Caki2 (cell line): ENCODE measurements around the gene ETNK2. TPM values are rescaled to one million over a fixed set of nuclear protein-coding genes. Genes with fewer than 3 reads are reported as not detected.

Experiments used
- DNase-seq: peaks from one replicate; pipeline ENCODE4 v3.0.0-alpha.2; 2015; ENCODE audit warnings: low read depth
- in situ Hi-C: cut with HindIII; loops from 2 replicates; pipeline ENCODE4 v1.10.0; 2016; ENCODE audit warnings: low sequenced_read_pairs, low pct_unique_long_range_greater_than_20kb, mixed read lengths
- total RNA-seq: library from RNA; depleted of rRNA; stranded (reverse); fragments of >200 nt; shearing (Covaris generic); gene quantifications from 2 replicates; pipeline ENCODE4 v1.2.3, GENCODE V29; 2014; ENCODE audit warnings: low replicate concordance

ETNK2 gene
- total RNA-seq, 1 experiment from 2014 or later, result 5.6 TPM

DNA sequence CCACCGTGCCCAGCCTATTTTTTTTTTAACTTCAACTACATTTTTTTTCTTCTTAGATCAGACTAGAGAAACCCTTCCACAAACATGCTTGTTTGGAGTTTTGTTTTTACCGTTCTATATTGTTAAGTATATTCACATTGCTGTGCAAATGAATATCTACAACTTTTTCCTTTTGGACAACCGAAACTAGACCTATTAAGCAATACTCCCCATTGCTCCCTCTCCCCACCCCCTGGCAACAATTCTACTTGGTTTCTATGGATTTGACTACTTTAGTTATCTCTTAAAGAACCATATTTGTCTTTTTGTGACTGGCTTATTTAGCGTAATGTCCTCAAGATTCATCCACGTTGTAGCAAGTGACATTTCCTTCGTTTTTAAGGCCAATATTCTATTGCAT is 19.1 kb downstream of the ETNK2 start:
- DNase-seq, result no peak
- in situ Hi-C loops, result loop anchor here (25.0 kb wide), 1 partner anchor 270 kb away; the partner anchor contains the start of gene SNRPE

DNA sequence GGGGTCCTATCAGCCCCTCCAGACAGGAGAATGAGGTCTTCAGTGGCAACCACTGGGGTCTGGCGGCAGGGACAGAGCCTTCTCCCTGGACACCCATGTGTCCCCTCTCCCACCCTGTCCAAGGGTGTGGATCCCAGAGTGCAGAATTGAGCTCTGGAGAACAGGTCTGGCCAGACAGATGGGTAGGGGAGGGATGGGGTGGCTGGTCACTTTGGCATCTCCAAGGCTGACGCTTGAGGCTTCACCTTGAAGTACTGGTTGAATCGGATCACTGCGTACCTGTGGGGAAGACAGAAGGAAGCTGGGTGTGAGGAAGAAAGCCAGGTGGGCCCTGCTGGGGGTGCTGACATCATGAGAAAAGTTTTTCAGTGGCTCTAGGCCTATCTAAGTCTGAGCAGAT is 19.9 kb downstream of the ETNK2 start:
- DNase-seq, result no peak
- in situ Hi-C loops, result loop anchor here (25.0 kb wide), 1 partner anchor 270 kb away; the partner anchor contains the start of gene SNRPE

DNA sequence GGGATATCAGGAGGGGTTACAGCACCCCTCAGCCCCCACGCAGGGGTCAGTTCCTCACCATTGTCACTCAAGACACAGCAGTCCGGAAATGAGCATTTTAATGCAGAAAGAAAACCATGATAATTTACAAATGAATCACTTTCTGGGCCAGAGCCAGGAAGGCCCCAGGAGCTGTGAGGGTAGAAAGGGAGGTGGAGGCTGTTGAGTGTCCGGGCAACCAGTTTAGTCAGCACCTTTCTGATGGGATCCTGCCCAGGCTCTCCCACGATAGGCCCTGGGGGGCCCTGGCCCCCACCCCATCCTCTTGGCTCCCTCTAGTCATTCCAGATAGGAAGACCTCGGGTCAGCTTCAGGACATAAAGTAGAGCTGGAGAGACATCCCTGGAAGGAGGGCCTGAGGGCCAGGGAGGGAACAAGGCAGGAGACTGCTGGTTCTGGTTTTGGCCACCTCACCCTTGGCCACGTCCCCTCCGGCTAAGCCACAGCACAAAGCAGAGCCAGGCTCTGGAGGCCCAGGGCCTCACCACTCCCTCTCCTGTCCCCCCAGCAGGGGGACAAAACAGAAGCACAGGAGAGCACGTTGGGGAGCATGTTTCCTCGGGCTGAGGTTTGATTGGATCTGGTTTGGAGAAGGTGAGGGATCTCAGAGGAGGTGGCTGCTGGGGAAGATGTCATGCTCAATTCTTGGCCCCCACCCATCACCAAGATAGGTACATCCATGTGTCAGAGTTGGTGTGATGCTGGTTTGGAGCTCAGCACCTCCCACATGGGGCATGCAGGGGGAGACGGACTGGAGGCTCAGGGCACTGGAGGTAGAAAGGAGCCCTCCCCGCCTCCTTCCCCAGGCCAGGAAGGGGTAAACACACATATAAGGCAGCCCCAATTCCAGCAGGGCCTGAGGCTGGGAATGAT is 20.6 kb downstream of the ETNK2 start:
- in situ Hi-C loops, result loop anchor here (25.0 kb wide), 1 partner anchor 269 kb away; the partner anchor contains the start of gene SNRPE
- peak; percentile 58 for DNase-seq

DNA sequence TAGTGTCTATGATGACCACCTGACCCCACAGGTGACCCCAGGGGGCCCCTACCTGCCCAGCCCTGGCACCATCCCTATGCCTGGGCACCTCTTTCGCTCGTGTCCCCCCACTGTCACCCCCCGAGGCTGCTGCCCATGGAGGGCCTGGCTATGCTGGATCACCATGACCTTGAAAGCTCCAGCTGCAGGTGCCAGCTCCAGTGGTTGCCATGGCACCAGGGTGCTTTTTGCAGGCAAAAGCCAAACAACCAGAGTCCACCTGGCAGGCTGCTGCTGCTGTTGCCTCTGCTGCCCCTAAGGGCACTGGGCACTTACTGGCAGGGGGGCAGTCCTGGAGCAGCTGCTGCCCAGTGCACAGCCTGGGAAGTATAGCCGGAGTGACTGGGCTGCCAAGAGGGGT is 21.7 kb downstream of the ETNK2 start:
- in situ Hi-C loops, result loop anchor here (25.0 kb wide), 1 partner anchor 268 kb away; the partner anchor contains the start of gene SNRPE
- DNase-seq, result no peak

DNA sequence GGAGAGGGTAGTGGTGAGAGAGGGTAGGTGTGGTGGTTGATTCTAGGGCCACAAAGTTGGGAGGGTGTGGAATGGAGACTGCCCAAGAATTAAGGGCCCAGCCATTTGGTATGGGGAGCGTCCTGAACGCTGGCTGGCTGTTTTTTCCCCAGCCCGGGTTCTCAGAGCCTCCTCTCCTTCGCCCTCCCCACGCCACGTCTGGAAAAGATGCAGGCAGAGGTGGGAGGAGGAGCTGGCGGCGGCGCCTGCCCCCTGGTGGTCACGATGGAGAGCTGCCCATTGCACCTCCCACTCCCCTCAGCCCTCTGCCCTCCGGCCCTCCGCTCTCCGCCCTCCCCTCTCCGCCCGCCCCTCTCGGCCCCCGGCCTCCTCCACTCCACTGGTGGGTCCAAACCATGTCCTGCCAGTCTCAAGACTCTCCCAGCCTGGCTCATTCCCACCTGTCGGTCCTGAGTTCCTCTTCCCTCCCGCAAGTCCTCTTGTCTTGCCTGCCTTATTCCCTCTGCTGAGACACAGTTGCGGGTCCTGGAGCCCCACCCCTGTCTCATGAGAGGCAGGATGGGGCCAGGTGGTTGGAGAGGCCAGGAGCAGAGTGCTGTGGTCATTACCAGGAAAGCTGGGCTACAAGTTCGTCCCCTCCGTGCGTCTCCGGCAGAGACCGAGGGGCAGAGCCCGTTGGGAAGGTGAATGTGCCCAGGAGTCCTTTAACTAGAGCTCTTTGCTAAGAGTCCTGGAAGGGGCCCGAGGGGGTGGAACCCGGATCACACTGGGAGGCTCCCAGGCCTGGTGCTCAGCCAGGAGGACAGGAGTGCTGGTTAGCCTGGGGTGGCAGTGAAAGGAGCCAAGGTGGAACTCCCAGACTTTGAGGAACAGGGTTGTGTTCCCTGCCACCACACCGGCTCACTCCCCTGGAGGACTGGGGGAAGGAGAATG is 22.6 kb downstream of the ETNK2 start:
- in situ Hi-C loops, result loop anchor here (25.0 kb wide), 1 partner anchor 267 kb away; the partner anchor contains the start of gene SNRPE
- DNase-seq, result peak; percentile 28

DNA sequence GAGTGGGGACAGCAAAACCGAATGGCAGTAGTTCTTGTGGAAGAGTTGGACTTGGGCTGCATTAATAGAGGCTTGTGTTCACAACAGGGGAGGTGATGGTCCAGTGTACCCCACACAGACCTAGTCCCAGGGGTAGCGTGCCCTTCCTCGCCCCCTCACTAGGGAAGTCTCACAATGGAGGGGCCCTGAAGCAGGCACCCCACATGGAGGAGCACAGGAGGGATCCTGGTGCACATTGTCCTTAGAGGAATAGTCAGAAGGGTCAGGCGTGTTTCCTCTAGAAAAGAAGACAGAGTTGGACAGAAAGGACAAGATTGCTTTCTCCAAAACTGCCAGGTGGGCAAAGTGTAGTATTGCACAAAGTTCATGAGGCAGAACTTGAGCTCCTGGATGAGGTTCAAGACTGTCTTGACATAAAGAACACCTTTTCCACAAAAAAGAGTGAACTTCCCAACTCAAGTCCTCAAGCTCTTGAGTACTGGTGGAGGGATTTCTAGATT is 23.3 kb downstream of the ETNK2 start:
- peak; percentile 25 for DNase-seq
- in situ Hi-C loops, result loop anchor here (25.0 kb wide), 1 partner anchor 266 kb away; the partner anchor contains the start of gene SNRPE

DNA sequence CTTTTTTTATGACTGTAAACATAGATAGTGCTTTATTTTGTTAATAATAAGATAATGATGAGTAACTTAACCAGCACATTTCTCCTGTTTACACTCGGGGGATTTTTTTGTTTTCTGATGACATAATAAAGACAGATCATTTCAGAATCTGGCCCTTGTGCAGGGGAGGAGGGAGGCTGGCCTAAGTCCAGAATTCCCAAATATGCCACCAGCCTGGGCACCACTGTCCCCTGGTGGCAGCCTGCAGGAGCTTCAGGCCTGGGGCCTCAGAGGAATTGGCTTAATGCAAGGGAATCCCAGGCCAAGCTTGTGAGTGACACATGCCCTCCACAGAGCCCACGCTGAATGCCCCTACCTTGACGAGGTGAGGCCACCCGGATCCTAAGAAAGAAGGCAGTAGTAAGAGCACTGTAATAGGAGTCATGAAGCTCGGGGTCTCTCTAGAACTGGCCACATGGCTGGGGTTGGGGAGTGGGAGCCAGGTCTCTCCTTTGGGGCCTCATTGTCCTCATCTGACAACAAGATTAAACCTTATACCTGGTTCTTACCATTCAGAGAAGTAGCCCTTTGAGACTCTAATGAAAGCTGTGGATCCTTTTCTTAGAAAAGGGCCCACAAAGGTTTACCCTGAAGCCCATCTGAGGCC is 24.1 kb downstream of the ETNK2 start:
- in situ Hi-C loops, result loop anchor here (25.0 kb wide), 1 partner anchor 265 kb away; the partner anchor contains the start of gene SNRPE
- peak; percentile 51 for DNase-seq

DNA sequence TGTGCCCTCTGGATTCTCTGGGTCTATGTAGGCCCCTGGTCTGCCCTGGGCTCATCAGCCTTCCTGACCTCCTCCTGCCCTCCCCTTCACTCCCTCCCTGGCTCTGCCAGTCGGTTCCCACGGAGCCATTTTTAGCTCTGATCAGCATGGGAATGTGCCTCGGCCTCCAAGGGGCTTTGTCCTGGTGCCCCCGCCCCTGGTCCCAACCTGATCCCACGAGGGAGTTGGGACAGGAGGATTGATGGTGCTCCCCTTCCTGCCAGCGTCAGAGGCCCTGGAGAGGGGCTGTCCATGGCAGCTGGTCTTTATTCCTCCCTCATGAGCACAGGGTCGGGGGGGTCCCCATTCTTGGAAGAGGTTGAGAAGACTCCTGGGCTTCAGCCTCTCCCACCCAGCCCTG is 24.9 kb downstream of the ETNK2 start:
- DNase-seq, result no peak
- in situ Hi-C loops, result loop anchor here (25.0 kb wide), 1 partner anchor 265 kb away; the partner anchor contains the start of gene SNRPE

DNA sequence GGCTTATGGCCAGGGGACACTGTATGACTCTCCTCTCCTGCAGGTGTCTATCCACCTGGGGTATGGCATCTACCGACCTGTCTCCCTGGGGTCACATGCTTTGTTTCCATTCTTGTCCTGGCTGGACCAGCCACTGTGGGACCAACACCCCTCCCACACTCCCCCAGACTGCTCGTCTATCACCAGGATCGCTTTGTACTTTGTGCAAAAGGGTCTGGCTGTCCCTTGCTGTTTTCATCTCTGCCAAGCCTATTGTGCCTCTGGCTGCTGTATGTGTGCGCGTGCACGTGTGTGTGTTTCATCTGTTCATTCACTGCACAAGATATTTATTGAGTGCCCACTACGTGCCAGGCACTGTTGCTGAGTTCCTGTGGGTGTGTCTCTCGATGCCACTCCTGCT is 25.5 kb downstream of the ETNK2 start:
- no peak for DNase-seq
- in situ Hi-C loops, result loop anchor here (25.0 kb wide), 1 partner anchor 264 kb away; the partner anchor contains the start of gene SNRPE

DNA sequence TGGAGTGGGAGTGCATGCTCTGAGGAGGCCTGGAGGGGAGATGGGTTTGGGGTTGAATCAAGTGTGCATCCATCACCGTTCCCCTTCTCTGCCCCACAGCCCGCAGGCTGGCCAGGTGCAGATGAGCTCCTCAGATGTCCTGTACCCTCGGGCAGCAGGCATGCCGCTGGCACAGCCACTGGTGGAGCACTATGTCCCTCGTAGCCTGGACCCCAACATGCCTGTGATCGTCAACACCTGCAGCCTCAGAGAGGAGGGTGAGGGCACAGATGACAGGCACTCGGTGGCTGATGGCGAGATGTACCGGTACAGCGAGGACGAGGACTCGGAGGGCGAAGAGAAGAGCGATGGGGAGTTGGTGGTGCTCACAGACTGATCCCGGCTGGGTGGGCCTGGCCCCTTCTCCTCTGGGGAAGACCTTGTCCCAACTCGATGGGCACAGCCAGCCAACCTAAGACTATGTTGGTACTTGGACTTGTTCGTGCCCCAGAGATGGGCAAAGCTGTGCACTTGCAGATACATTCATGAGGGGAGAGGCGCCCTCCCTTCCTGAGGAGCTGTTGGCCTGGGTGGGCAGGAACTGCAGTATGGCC is 26.0 kb downstream of the ETNK2 start:
- in situ Hi-C loops, result loop anchor here (25.0 kb wide), 1 partner anchor 264 kb away; the partner anchor contains the start of gene SNRPE
- DNase-seq, result no peak

DNA sequence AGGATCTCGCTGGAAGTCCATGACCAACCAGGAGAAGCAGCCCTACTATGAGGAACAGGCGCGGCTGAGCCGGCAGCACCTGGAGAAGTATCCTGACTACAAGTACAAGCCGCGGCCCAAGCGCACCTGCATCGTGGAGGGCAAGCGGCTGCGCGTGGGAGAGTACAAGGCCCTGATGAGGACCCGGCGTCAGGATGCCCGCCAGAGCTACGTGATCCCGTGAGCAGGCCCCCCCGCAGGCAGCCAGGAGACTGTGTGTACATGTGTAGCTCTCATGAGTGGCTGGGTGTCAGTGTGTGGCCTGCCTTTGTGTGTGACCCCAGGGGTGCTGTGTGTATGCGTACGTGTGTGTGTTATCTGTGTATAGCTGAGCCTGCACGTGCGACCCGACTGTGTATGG is 27.2 kb downstream of the ETNK2 start:
- DNase-seq, result no peak
- in situ Hi-C loops, result loop anchor here (25.0 kb wide), 1 partner anchor 262 kb away; the partner anchor contains the start of gene SNRPE

DNA sequence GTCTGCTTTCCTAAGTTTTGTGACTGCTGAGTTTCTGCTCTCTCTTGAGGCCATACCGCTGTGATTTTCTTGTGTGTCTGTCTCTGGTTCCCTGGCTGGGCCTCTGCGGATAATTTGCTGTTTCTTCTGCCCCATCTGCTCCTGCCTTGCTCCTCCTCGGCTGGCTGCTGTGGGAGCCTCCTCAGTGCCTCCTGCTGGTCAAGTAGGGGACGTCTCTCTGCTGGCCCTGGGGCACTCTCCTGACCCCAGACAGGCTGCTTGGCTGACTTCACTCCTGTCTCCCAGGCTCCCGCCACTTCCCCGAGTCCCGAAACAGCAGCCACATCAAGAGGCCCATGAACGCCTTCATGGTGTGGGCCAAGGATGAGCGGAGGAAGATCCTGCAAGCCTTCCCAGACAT is 28.5 kb downstream of the ETNK2 start:
- DNase-seq, result no peak
- in situ Hi-C loops, result no loop called here

DNA sequence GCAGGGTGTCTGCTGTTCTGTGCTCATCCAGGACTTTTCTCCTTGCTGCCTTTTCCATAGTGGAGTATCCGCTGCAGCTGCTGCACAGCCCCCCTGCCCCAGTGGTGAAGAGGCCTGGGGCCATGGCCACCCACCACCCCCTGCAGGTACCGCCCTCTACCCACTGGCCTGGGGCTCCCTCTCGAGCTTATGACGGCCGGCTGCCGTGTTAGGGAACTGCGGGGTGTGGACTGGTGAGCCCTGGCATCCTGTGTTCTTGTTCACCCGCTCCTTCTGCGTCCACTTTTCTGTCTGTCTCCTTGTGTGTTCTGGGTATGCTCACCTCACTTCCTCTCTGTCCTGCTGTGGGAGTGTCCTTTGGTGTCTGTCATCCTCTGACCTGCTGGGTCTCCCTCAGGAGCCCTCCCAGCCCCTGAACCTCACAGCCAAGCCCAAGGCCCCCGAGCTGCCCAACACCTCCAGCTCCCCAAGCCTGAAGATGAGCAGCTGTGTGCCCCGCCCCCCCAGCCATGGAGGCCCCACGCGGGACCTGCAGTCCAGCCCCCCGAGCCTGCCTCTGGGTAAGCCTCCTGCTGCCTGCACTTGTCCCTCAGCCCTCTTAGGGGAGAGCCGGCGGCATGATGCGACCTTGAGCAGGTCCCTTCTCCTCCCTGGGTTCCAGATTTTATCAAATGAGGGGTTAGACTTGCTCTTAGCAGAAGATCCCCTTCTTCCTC is 29.8 kb downstream of the ETNK2 start:
- no peak for DNase-seq
- in situ Hi-C loops, result no loop called here

DNA sequence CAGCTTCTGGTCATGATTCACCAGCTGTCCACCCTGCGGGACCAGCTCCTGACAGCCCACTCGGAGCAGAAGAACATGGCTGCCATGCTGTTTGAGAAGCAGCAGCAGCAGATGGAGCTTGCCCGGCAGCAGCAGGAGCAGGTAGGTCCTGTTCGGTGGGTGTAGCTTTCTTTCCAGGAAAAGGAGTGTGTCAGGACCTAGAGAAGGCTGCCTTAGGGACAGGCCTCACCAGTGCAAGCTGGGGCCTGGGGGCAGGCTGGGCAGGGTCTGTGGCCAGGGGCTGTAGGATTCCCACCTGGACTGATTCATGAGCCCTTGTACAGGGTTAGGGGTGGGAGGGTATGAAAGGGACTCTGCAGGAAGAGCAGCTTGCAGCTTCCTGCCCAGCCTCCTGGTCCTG is 35.3 kb downstream of the ETNK2 start:
- in situ Hi-C loops, result no loop called here
- no peak for DNase-seq

DNA sequence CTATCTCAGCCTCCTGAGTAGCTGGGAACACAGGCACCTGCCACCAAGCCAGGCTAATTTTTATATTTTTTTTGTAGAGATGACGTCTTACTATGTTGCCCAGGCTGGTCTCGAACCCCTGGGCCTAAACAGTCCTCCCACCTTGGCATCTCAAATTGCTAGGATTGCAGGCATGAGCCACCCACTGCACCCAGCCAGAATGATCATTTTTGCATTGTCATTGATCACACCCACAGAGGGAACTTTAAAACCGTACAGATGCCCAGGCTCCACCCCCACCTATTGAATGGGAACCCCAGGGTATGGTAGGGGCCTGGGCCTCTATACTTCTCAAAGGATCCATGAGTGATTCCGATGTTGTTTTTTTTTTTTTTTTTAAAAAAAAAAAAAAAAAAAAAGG is 36.7 kb downstream of the ETNK2 start:
- no peak for DNase-seq

DNA sequence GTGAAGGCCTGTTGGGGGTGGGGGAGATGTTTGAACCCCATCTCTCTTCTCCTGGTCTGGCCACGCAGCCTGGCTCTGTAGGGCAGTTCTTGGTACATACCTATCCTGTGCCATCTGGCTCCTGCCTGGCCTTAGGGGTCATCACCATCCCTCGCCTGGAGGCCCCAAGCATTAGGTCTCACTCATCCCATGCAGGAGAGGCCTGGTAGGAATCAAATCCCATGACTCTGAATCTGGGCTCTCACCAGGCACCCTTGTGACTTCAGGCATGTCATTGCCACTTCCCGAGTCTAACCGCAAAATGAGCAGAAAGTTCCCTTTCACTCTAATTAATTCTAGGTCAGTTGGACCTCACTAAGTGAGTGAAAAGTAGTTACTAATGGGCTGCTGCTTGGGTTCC is 37.2 kb downstream of the ETNK2 start:
- no peak for DNase-seq
- in situ Hi-C loops, result no loop called here

More for the DNA sequence above, 36.7 kb downstream of the ETNK2 start:
- in situ Hi-C loops, result no loop called here

DNA sequence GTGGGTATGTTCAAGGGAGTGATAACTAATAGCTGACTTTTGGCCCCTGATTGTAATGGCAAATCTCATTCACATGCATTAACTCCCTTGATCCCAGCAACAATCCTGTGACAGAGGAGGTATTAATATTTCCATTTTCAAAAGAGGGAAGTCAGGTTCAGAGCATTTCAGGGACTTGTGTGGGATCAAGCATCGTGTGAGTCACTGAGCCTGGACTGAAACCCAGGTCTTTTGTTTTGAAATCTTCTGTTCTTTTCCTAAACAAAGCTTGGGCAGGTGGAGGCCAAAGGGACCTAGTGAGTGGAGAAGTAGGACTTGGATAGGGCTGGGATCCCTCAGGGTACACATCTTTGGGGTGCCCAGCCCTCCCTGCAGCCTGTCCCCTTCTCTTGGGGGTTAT is 37.9 kb downstream of the ETNK2 start:
- in situ Hi-C loops, result no loop called here
- DNase-seq, result no peak
